ENCODE data around the gene MEF2D.

The MEF2D gene

DNA sequence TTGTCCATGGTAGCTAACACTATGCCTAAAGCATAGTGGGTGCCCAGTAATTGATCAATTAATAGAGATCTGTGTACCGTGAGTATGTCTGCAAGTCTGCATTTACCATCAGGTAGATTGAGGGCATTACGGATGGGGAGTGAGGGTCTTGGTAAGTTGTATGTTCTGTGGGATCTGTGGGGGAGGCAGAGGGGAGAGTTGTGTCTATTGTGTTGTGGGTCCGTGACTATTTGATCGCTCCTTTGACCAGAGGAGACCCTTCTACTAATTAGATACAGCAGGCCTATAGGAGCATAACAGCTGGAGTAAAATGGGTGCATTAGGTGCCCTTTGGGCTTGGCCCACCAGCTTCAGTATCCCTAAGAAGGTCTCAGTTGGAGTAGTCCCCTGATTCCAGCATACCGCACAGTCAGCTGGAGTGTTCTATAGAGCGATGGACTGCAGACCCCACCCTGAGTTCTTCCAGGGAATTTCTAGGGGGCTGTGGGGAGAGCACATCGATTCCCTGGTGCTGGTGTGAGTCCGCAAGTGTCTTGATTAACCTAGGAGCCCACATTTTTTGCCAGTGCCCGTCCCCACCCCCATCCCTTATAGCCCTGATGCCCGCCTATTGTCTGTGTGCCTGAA is 75.7 kb downstream of the MEF2D start:
- no peak overlapping the region for H3K4me3 ChIP-seq (ENCODE audit: low read length)
- no peak for DNase-seq (ENCODE audit: low read depth)
- TF ChIP-seq, protein P1, sequence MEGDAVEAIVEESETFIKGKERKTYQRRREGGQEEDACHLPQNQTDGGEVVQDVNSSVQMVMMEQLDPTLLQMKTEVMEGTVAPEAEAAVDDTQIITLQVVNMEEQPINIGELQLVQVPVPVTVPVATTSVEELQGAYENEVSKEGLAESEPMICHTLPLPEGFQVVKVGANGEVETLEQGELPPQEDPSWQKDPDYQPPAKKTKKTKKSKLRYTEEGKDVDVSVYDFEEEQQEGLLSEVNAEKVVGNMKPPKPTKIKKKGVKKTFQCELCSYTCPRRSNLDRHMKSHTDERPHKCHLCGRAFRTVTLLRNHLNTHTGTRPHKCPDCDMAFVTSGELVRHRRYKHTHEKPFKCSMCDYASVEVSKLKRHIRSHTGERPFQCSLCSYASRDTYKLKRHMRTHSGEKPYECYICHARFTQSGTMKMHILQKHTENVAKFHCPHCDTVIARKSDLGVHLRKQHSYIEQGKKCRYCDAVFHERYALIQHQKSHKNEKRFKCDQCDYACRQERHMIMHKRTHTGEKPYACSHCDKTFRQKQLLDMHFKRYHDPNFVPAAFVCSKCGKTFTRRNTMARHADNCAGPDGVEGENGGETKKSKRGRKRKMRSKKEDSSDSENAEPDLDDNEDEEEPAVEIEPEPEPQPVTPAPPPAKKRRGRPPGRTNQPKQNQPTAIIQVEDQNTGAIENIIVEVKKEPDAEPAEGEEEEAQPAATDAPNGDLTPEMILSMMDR (IDR thresholded peaks at IDR 0.05; ENCODE audit: insufficient read depth, low read depth, low read length, missing control alignments) = no peak

DNA sequence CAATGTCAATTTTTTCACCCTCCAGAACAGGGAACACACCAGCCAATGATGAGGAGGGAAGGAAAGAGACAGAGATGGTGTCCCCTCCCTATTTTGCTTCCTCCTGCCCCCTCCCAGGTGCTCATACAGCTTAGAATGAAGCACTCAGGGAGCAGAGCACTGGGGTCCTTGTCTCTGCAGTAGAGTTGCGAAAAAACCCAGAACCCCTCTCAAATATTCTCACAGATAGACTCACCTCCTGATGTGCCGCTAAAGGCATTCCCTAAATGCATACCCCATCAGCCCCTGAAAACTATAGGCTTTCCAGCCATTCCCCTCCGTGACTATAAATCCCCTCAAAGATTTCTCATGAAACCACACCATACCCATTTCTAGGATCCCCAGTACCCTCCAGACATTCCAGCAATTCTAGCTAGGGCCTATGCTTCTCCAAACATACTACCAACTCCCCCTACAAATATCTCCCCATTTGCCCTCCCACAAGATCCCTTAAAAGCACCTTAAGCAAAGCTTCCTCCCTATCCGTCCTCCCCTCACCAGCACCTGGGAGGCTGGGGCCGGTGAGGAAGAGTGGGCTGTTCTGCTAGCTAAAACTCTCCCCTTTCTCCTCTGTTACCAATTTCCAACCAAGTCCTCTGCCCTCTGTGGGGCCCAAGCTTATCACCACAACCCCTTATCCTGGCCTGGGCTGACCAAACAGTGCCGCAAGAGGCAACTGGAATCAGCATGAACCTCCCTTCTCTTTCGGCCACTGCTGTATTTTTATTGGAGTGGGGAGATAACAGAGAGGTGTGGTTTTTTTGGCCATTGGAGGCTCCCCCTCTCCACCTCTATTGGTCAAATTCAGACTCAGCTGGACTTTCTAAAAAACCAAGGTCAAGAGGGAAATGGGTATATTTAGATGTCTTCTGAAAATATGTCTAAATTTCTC is 76.9 kb downstream of the MEF2D start:
- H3K4me3 ChIP-seq (ENCODE audit: low read length) = no peak overlapping the region
- no peak for DNase-seq (ENCODE audit: low read depth)
- TF ChIP-seq, protein P1 (IDR thresholded peaks at IDR 0.05; ENCODE audit: insufficient read depth, low read depth, low read length, missing control alignments) = no peak

DNA sequence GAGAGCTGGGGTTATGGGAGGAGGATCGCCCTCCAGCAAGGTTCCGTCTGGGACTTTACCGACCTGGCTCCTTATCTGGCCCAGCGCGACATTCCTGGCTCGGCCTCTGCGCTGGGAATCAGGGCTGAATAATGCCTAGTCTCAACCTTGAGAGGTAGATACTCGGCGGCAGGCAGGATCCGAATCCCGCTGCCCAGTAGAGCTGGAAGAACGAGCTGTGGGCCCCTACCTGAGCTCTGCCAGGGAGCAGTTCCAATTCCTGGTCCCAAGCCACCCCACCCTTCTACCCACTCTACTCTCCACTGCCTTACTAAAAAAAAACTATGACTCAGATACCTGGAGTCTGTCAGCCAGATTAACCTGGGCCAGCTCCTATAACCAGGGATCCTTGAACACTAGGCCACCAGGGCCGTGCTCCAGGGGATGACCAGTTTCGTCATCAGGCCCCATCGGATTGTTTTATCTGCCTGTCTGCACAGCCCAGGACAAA is 77.9 kb downstream of the MEF2D start:
- no peak overlapping the region for H3K4me3 ChIP-seq (ENCODE audit: low read length)
- DNase-seq (ENCODE audit: low read depth) = peak; percentile 35
- TF ChIP-seq, protein P1 (IDR thresholded peaks at IDR 0.05; ENCODE audit: insufficient read depth, low read depth, low read length, missing control alignments) = no peak

DNA sequence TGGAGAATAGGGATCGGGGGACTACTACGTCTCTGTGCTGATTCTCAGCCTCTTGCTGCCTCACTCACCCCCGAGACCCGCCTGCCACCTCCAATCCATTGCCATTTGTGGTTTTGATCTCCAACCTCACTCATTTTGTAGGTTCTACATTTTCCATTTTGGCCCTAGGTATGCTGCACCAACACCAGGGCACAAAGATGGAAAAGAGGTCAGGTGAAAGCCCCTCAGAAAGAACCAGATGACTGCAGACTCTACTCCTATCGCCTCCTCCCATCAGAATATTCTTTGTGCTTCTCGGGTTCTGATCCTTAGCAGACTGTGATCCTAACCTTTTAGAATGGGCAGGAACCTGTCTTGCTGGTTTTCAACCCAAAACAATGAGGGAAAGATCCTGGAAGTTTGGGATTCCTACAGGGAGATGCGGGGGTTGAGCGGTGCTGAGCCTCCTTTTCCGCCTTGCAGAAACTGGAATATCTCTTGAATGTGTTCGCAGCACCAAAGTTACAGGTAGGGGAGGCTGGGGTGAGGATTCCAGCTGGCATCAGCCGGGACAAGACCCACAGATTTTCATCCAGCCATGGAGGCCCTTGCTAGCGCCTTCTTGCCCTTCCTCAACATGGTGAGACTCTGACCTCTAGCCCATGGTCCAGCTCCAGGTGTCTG is 78.5 kb downstream of the MEF2D start:
- no peak overlapping the region for H3K4me3 ChIP-seq (ENCODE audit: low read length)
- no peak for DNase-seq (ENCODE audit: low read depth)
- TF ChIP-seq, protein P1 (IDR thresholded peaks at IDR 0.05; ENCODE audit: insufficient read depth, low read depth, low read length, missing control alignments) = no peak

DNA sequence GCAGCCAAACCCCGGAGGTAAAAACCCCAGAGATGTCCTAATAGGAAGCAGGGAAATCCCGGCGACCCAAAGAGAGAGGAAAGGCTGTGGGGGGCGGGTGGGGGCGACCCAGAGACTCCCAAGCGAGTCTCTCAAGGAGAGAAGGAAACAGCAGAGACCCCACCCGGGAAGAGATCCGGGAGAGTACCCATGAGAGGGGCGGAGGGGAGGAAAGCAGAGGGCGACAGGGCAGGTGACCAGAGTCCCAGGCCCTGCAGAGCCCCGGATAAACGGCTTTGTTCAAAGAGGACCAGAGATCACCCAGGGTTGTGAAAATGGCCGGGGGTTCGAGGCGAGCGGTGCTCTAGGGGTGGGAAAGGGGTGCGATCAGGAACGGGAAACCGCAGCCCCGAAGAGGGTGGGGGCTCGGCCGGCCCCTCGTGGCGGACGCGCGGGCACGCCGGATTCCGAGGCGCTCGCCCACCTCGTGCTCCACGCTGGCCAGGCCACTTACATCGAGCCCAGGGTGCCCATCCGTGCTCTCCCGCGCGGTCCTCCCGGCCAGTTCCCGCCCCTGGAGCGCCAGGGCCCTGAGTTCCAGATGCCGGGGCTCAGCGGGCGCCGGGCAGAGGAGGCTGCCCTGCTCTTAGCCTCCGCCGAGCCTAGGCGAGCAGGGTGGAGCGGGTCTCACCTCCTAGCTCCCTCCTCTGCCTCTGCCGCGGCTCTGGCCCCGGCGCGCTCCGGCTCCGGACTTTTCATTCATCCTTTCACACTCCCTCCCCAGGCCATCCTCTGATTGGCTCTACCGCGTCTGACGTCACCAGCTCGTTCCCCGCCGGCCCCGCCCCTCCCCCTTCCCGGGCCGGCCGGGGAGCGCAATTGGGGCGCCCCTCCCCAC is 79.3 kb downstream of the MEF2D start:
- TF ChIP-seq, protein P1 (IDR thresholded peaks at IDR 0.05; ENCODE audit: insufficient read depth, low read depth, low read length, missing control alignments) = no peak
- no peak overlapping the region for H3K4me3 ChIP-seq (ENCODE audit: low read length)
- peak; percentile 74 for DNase-seq (ENCODE audit: low read depth)

Measured in epithelial cell of esophagus (primary cell).